K562 (cell line): ENCODE results near the gene ABHD4. TPM values are rescaled to one million over a fixed set of nuclear protein-coding genes. Genes with fewer than 3 reads are reported as not detected.

Experiments used
- CREM ChIP-seq: IDR thresholded peaks from 2 replicates; pipeline ENCODE4 v1.6.1; 2014; ENCODE audit warnings: antibody characterized with exemption, low read depth
- EGR1 ChIP-seq: fragments of 450-650 bp; conservative IDR thresholded peaks from 2 replicates; pipeline ENCODE4 v1.6.1; 2017; ENCODE audit warnings: mild to moderate bottlenecking
- GABPA ChIP-seq: fragments of 200-800 bp; sonication (Bioruptor generic); conservative IDR thresholded peaks from 2 replicates; pipeline ENCODE4 v1.6.1; 2016; ENCODE audit warnings: low read depth, missing genetic modification characterization, missing compliant biosample characterization
- KDM5B ChIP-seq: fragments of 200-600 bp; sonication (generic); IDR thresholded peaks from 2 replicates; pipeline ENCODE4 v1.6.1; 2012; ENCODE audit warnings: low read depth, mild to moderate bottlenecking, moderate library complexity, low read length, control low read depth, inconsistent platforms; ENCODE audit not compliant: insufficient replicate concordance
- PBX2 ChIP-seq, 2 experiments: IDR thresholded peaks in 1 of 2; conservative IDR thresholded peaks in 1 of 2; 2 replicates each; pipeline ENCODE4 v1.6.1; 2016; ENCODE audit warnings: low read depth in 2 of 2, mild to moderate bottlenecking in 1 of 2, missing compliant biosample characterization in 1 of 2, missing genetic modification characterization in 1 of 2, moderate library complexity in 1 of 2
- PML ChIP-seq: IDR thresholded peaks from 2 replicates; pipeline ENCODE4 v1.6.1; 2012; ENCODE audit warnings: low read length, inconsistent platforms
- RAD21 ChIP-seq, 2 experiments: fragments of 250-450 bp in 1 of 2; fragments of 450-650 bp in 1 of 2; sonication (Bioruptor Pico) in 1 of 2; formaldehyde crosslinking in 1 of 2; IDR thresholded peaks in 1 of 2; conservative IDR thresholded peaks in 1 of 2; 2 replicates each; pipeline versions ENCODE4 v1.4.0 to v1.8.0; 2020 to 2022; ENCODE audit warnings: mild to moderate bottlenecking in 2 of 2, moderate library complexity in 1 of 2
- SMAD4 ChIP-seq: fragments of 250-450 bp; sonication (Bioruptor Pico); conservative IDR thresholded peaks from 2 replicates; pipeline ENCODE4 v1.8.0; 2021; ENCODE audit warnings: inconsistent platforms, mild to moderate bottlenecking, moderate library complexity
- SRF ChIP-seq, 2 experiments: fragments of 250-450, 450-650 bp in 1 of 2; sonication (Bioruptor Pico) in 1 of 2; sonication (generic) in 1 of 2; formaldehyde crosslinking; IDR thresholded peaks; 2 replicates each; pipeline versions ENCODE4 v1.5.0 to v1.5.1; 2020 to 2022; ENCODE audit warnings: mild to moderate bottlenecking in 1 of 2, missing genetic modification reagents in 1 of 2
- TCF7 ChIP-seq: sonication (generic); IDR thresholded peaks from 2 replicates; pipeline ENCODE4 v1.6.1; 2016; ENCODE audit warnings: antibody characterized with exemption, borderline replicate concordance
- YY1 ChIP-seq, 3 experiments: IDR thresholded peaks; 2 replicates each; pipeline ENCODE4 v1.6.1; 2011; ENCODE audit warnings: low read length in 2 of 3, mild to moderate bottlenecking in 2 of 3, moderate library complexity in 2 of 3, borderline replicate concordance in 1 of 3, control low read depth in 1 of 3, low read depth in 1 of 3; ENCODE audit not compliant: insufficient read depth in 3 of 3, insufficient replicate concordance in 2 of 3, control insufficient read depth in 1 of 3, insufficient read length in 1 of 3; ENCODE audit errors: extremely low read depth in 1 of 3
- ZNF407 ChIP-seq: fragments of 450-650 bp; IDR thresholded peaks from 2 replicates; pipeline ENCODE4 v1.6.1; 2016; ENCODE audit warnings: low read depth
- polyA plus RNA-seq, 8 experiments: library from polyadenylated mRNA; depleted of rRNA in 4 of 8; stranded (reverse) in 5 of 8; unstranded in 3 of 8; fragments of >200 nt; fragmentation: Nextera tagmentation in 2 of 8; fragmentation: Illumina TruSeq in 1 of 8; extraction: Ambion mirVana in 2 of 8; extraction: Trizol in 1 of 8; gene quantifications; 2 replicates each; pipeline versions ENCODE4 v1.2.1 to v1.2.3, GENCODE V29; 2011 to 2014; ENCODE audit warnings: inconsistent platforms in 1 of 8, missing spikeins in 1 of 8
- total RNA-seq, 7 experiments: library from RNA; depleted of rRNA in 6 of 7; stranded (reverse); fragments of >200 nt in 6 of 7; fragmentation: Illumina TruSeq in 2 of 7; extraction: Trizol in 2 of 7; gene quantifications; 2 replicates each; pipeline versions ENCODE4 v1.2.1 to v1.2.3, GENCODE V29; 2011 to 2021; ENCODE audit warnings: low replicate concordance in 1 of 7

The ABHD4 gene
- total and polyA plus RNA-seq, 9 of the 15 experiments (the other 6 are each of a cell fraction or from before 2014, with no cell fraction given) = 3.6 to 12.0 (median 7.2) TPM

- TF ChIP-seq ZNF407 (peak; percentile 83), YY1 (IDR thresholded peaks at IDR 0.05; ENCODE audit: borderline replicate concordance in 1 of 3, control insufficient read depth in 1 of 3, extremely low read depth in 1 of 3, insufficient read depth in 3 of 3, insufficient read length in 1 of 3, insufficient replicate concordance in 2 of 3, low read depth in 1 of 3, low read length in 2 of 3) (peak in 2 of 3 experiments; percentile 58 to 63), EGR1 (peak; percentile 72), KDM5B (peak; percentile 75), SMAD4 (0 out of 2 replicates have a peak, but pooled peaks have one; percentile 27), SRF (CRISPR knock-in tag; IDR thresholded peaks at IDR 0.05) (no peak), GABPA (peak; percentile 77), RAD21 (CRISPR knock-in tag; conservative IDR thresholded peaks at IDR 0.05 in 1 of 2, IDR thresholded peaks at IDR 0.05 in 1 of 2) (0 out of 4 replicates have a peak, but pooled peaks of 1 of the 2 experiments have one; percentile 6), CREM (peak; percentile 71), PML (peak; percentile 63; the same call in 1 of the 2 replicates), TCF7 (no peak), PBX2 (CRISPR knock-in tag; IDR thresholded peaks at IDR 0.05; ENCODE audit: low read depth) (no peak), PBX2 (tag; conservative IDR thresholded peaks at IDR 0.05; ENCODE audit: low read depth) (peak; percentile 24; the same call in 1 of the 2 replicates)
These were observed 8.8 kb upstream of the ABHD4 start, which contains the start of gene DAD1 (continued) for GRCh38 chr14:22589096-22589839.
